Activated CD4-positive, alpha-beta T cell treated with anti-CD3 and anti-CD28 coated beads, Interleukin-2, amount 50 U/mL, for 48 hours (primary cell): Measurements from ENCODE around the gene PLA2G1B.
"Not testable (repeated sequence)": the region's sequence is repeated elsewhere in the genome, so short reads cannot be mapped to it uniquely, and the experiment has no call there.

Experiments
- DNase-seq, 2 experiments: peaks; one replicate each; pipeline ENCODE4 v3.0.0-alpha.2; 2020

The PLA2G1B gene

GRCh38 chr12:120358412-120359100 lies 31.0 kb upstream of the PLA2G1B start:
- no peak for DNase-seq

GRCh38 chr12:120357104-120357503 lies 29.5 kb upstream of the PLA2G1B start:
- DNase-seq, result no peak

- peak; percentile 80 to 83 for DNase-seq
These were observed 29.0 kb upstream of the PLA2G1B start for GRCh38 chr12:120356567-120357030.

- no peak for DNase-seq
These were observed 26.2 kb upstream of the PLA2G1B start for GRCh38 chr12:120353556-120354317.

- DNase-seq, result no peak
These were observed 25.6 kb upstream of the PLA2G1B start for GRCh38 chr12:120353136-120353535.

GRCh38 chr12:120352117-120352516 lies 24.5 kb upstream of the PLA2G1B start:
- DNase-seq, result no peak

- no peak for DNase-seq
These were observed 23.2 kb upstream of the PLA2G1B start for GRCh38 chr12:120350576-120351350.

GRCh38 chr12:120347766-120348165 lies 20.2 kb upstream of the PLA2G1B start:
- DNase-seq, result no peak

GRCh38 chr12:120346681-120347080 lies 19.1 kb upstream of the PLA2G1B start:
- DNase-seq, result no peak

GRCh38 chr12:120346031-120346430 lies 18.5 kb upstream of the PLA2G1B start:
- DNase-seq, result no peak

- no peak for DNase-seq
These were observed 16.1 kb upstream of the PLA2G1B start for GRCh38 chr12:120343692-120344091.

- no peak for DNase-seq
These were observed 15.5 kb upstream of the PLA2G1B start for GRCh38 chr12:120343039-120343537.

GRCh38 chr12:120342175-120343038 lies 14.8 kb upstream of the PLA2G1B start:
- DNase-seq, result no peak

GRCh38 chr12:120339256-120339655 lies 11.7 kb upstream of the PLA2G1B start:
- no peak for DNase-seq

- no peak for DNase-seq
These were observed 10.2 kb upstream of the PLA2G1B start for GRCh38 chr12:120337730-120338129.

GRCh38 chr12:120336392-120336791 lies 8.8 kb upstream of the PLA2G1B start:
- DNase-seq, result not testable (repeated sequence)

GRCh38 chr12:120335447-120335846 lies 7.9 kb upstream of the PLA2G1B start:
- DNase-seq, result peak; percentile 55 to 65

GRCh38 chr12:120332523-120332922 lies 4.9 kb upstream of the PLA2G1B start:
- no peak for DNase-seq

- no peak for DNase-seq
These were observed 4.5 kb upstream of the PLA2G1B start for GRCh38 chr12:120332041-120332440.

GRCh38 chr12:120331390-120331789 lies 3.8 kb upstream of the PLA2G1B start:
- no peak for DNase-seq

- DNase-seq, result no peak
These were observed 649 bp upstream of the PLA2G1B start for GRCh38 chr12:120328228-120328627.

- no peak for DNase-seq
These were observed 2.6 kb downstream of the PLA2G1B start for GRCh38 chr12:120324841-120325417.
